Neural cell (in vitro differentiated cells): Measurements from ENCODE around the gene HCFC2. TPM values are rescaled to one million over a fixed set of nuclear protein-coding genes. Genes with fewer than 3 reads are reported as not detected.

Experiments used
- H2AFZ ChIP-seq: fragments of 200-600, 300-800 bp; sonication (generic), shearing (Covaris generic); 2 replicates; pipeline ENCODE4 v1.6.0; 2014; ENCODE audit warnings: low read depth, mild to moderate bottlenecking, antibody characterized with exemption, low read length, moderate library complexity
- H3F3A ChIP-seq: fragments of 200-600 bp; shearing (Covaris generic); 2 replicates; pipeline ENCODE4 v1.6.1; 2016; ENCODE audit warnings: mild to moderate bottlenecking, moderate library complexity, mixed read lengths, antibody characterized with exemption, low read length; ENCODE audit not compliant: insufficient read depth, poor library complexity, severe bottlenecking
- H3K27ac ChIP-seq: fragments of 200-600, 300-800 bp; sonication (generic), shearing (Covaris generic); 2 replicates; pipeline ENCODE4 v1.5.1; 2014; ENCODE audit warnings: mild to moderate bottlenecking, low read length, moderate library complexity
- H3K27me3 ChIP-seq: fragments of 300-800, 200-600 bp; sonication (generic), shearing (Covaris generic); 2 replicates; pipeline ENCODE4 v1.6.0; 2014; ENCODE audit warnings: mild to moderate bottlenecking, low read depth, low read length, moderate library complexity; ENCODE audit not compliant: insufficient read depth
- H3K36me3 ChIP-seq: fragments of 300-800, 200-600 bp; sonication (generic), shearing (Covaris generic); 2 replicates; pipeline ENCODE4 v1.5.1; 2014; ENCODE audit warnings: mild to moderate bottlenecking, antibody characterized with exemption, low read length, moderate library complexity; ENCODE audit not compliant: insufficient read depth
- H3K4me2 ChIP-seq: fragments of 300-800, 200-600 bp; sonication (generic), shearing (Covaris generic); 2 replicates; pipeline ENCODE4 v1.6.0; 2014; ENCODE audit warnings: mild to moderate bottlenecking, low read length
- H3K4me3 ChIP-seq: fragments of 300-800, 200-600 bp; sonication (generic), shearing (Covaris generic); 2 replicates; pipeline ENCODE4 v1.5.1; 2014; ENCODE audit warnings: mild to moderate bottlenecking, low read length, moderate library complexity
- H3K79me2 ChIP-seq: fragments of 200-600 bp; shearing (Covaris generic); replicated peaks from 2 replicates; pipeline ENCODE4 v1.6.0; 2014; ENCODE audit warnings: mild to moderate bottlenecking, low read length, moderate library complexity; ENCODE audit not compliant: insufficient read depth
- H3K9ac ChIP-seq: fragments of 300-800, 200-600 bp; sonication (generic), shearing (Covaris generic); 2 replicates; pipeline ENCODE4 v1.6.1; 2016; ENCODE audit warnings: mild to moderate bottlenecking, low read length, mixed read lengths
- H3K9me2 ChIP-seq: fragments of 200-600 bp; shearing (Covaris generic); 2 replicates; pipeline ENCODE4 v1.6.1; 2016; ENCODE audit warnings: mild to moderate bottlenecking, low read length, mixed read lengths; ENCODE audit not compliant: insufficient read depth
- H3K9me3 ChIP-seq: fragments of 200-600, 300-800 bp; sonication (generic), shearing (Covaris generic); 2 replicates; pipeline ENCODE4 v1.6.1; 2016; ENCODE audit warnings: mild to moderate bottlenecking, mixed run types, low read length, moderate library complexity, mixed read lengths
- H4K20me1 ChIP-seq: fragments of 200-600 bp; shearing (Covaris generic); 2 replicates; pipeline ENCODE4 v1.6.1; 2016; ENCODE audit warnings: mild to moderate bottlenecking, mixed run types; ENCODE audit not compliant: insufficient read depth
- EP300 ChIP-seq: fragments of 450-650 bp; conservative IDR thresholded peaks from 2 replicates; pipeline ENCODE4 v1.6.1; 2014; ENCODE audit warnings: antibody characterized with exemption, mild to moderate bottlenecking, moderate library complexity; ENCODE audit not compliant: poor library complexity, severe bottlenecking
- EZH2 ChIP-seq: fragments of 200-600, 300-800 bp; shearing (Covaris generic), sonication (generic); IDR thresholded peaks from 2 replicates; pipeline ENCODE4 v1.6.1; 2014; ENCODE audit warnings: antibody characterized with exemption, low read length, borderline replicate concordance, mild to moderate bottlenecking; ENCODE audit not compliant: insufficient read depth, poor library complexity, severe bottlenecking
- MXI1 ChIP-seq: fragments of 450-650 bp; conservative IDR thresholded peaks from 2 replicates; pipeline ENCODE4 v1.6.1; 2014; ENCODE audit warnings: antibody characterized with exemption, mild to moderate bottlenecking; ENCODE audit not compliant: poor library complexity, severe bottlenecking
- POLR2AphosphoS5 ChIP-seq: IDR thresholded peaks from 2 replicates; pipeline ENCODE4 v1.6.1; 2012
- RAD21 ChIP-seq: fragments of 450-650 bp; conservative IDR thresholded peaks from 2 replicates; pipeline ENCODE4 v1.6.1; 2014; ENCODE audit warnings: antibody characterized with exemption, mild to moderate bottlenecking, moderate library complexity
- SMC3 ChIP-seq: fragments of 450-650 bp; conservative IDR thresholded peaks from 2 replicates; pipeline ENCODE4 v1.6.1; 2014; ENCODE audit warnings: antibody characterized with exemption, mild to moderate bottlenecking, moderate library complexity; ENCODE audit not compliant: poor library complexity
- TAF1 ChIP-seq: IDR thresholded peaks from 2 replicates; pipeline ENCODE4 v1.6.1; 2012; ENCODE audit warnings: low read depth
- polyA plus RNA-seq: library from polyadenylated mRNA; depleted of rRNA; stranded (reverse); fragments of >200 nt; gene quantifications from 2 replicates; pipeline ENCODE4 v1.2.3, GENCODE V29; 2014
- TF ChIP-seq, protein P1 (sequence below): fragments of 450-650 bp; IDR thresholded peaks from 2 replicates; pipeline ENCODE4 v1.5.1; 2014; ENCODE audit warnings: antibody characterized with exemption, mild to moderate bottlenecking, moderate library complexity; ENCODE audit not compliant: poor library complexity, severe bottlenecking
- TF ChIP-seq, protein P2 (sequence below): IDR thresholded peaks from 2 replicates; pipeline ENCODE4 v1.6.1; 2012; ENCODE audit warnings: borderline replicate concordance

Gene HCFC2
- polyA plus RNA-seq, 1 donor from 2014 or later, result 62.4 TPM

DNA sequence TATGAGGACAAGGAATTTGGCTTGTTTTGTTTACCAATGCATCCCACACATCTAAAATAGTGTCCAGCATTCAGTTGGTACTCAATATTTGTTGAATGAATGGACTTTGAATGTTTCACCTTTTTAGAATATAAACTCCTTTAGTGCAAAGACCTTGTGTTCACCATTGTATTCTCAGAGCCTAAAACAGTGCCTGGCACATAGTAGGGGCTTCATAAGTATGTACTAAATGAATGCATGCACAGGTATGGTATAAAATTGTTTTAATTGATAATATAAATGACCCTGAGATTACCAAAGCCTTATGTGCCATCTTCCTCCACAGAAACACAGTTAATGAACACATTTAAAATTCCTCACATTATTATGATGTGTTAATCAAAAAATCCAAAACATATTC, 78.7 kb downstream of the HCFC2 start:
- no peaks in the 10 kb centered on the region for H3K9me2 ChIP-seq
- H3K9ac ChIP-seq, result no peak overlapping the region
- H4K20me1 ChIP-seq, result no peaks in the 10 kb centered on the region
- H3K9me3 ChIP-seq, result no peaks in the 10 kb centered on the region
- no peaks in the 10 kb centered on the region for H3F3A ChIP-seq
- no peak overlapping the region for H2AFZ ChIP-seq
- no peaks in the 10 kb centered on the region for H3K27me3 ChIP-seq
- H3K4me2 ChIP-seq, result no peak overlapping the region
- no peaks in the 10 kb centered on the region for H3K79me2 ChIP-seq
- no peak overlapping the region for H3K4me3 ChIP-seq
- no peak overlapping the region for H3K27ac ChIP-seq
- no peaks in the 10 kb centered on the region for H3K36me3 ChIP-seq
- TF ChIP-seq SMC3 (no peak), MXI1 (no peak), POLR2AphosphoS5 (no peak), EZH2 (no peak), RAD21 (no peak), EP300 (no peak), TAF1 (no peak)
- TF ChIP-seq, protein P1, sequence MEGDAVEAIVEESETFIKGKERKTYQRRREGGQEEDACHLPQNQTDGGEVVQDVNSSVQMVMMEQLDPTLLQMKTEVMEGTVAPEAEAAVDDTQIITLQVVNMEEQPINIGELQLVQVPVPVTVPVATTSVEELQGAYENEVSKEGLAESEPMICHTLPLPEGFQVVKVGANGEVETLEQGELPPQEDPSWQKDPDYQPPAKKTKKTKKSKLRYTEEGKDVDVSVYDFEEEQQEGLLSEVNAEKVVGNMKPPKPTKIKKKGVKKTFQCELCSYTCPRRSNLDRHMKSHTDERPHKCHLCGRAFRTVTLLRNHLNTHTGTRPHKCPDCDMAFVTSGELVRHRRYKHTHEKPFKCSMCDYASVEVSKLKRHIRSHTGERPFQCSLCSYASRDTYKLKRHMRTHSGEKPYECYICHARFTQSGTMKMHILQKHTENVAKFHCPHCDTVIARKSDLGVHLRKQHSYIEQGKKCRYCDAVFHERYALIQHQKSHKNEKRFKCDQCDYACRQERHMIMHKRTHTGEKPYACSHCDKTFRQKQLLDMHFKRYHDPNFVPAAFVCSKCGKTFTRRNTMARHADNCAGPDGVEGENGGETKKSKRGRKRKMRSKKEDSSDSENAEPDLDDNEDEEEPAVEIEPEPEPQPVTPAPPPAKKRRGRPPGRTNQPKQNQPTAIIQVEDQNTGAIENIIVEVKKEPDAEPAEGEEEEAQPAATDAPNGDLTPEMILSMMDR, result no peak
- TF ChIP-seq, protein P2, sequence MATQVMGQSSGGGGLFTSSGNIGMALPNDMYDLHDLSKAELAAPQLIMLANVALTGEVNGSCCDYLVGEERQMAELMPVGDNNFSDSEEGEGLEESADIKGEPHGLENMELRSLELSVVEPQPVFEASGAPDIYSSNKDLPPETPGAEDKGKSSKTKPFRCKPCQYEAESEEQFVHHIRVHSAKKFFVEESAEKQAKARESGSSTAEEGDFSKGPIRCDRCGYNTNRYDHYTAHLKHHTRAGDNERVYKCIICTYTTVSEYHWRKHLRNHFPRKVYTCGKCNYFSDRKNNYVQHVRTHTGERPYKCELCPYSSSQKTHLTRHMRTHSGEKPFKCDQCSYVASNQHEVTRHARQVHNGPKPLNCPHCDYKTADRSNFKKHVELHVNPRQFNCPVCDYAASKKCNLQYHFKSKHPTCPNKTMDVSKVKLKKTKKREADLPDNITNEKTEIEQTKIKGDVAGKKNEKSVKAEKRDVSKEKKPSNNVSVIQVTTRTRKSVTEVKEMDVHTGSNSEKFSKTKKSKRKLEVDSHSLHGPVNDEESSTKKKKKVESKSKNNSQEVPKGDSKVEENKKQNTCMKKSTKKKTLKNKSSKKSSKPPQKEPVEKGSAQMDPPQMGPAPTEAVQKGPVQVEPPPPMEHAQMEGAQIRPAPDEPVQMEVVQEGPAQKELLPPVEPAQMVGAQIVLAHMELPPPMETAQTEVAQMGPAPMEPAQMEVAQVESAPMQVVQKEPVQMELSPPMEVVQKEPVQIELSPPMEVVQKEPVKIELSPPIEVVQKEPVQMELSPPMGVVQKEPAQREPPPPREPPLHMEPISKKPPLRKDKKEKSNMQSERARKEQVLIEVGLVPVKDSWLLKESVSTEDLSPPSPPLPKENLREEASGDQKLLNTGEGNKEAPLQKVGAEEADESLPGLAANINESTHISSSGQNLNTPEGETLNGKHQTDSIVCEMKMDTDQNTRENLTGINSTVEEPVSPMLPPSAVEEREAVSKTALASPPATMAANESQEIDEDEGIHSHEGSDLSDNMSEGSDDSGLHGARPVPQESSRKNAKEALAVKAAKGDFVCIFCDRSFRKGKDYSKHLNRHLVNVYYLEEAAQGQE, result no peak

DNA sequence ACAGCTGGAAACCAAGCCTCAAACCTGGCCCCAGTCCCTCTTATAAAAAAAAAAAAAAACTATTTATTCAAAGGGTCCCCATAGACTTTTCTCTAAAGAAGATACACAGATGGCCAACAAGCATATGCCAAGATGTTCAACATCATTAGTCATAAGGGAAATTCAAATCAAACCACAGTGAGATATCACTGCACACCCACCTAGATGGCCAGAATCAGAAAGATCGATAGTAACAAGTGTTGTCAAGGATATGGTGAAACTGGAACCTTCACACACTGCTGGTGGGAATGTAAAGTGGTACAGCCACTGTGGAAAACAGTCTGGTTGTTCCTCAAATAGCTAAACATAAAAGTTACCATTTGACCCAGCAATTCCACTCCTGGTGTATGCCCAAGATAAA, 79.6 kb downstream of the HCFC2 start:
- Histone ChIP-seq H4K20me1 (no peaks in the 10 kb centered on the region), H3K4me2 (no peak overlapping the region), H3K4me3 (no peak overlapping the region), H3F3A (no peaks in the 10 kb centered on the region), H3K79me2 (no peaks in the 10 kb centered on the region), H3K27ac (no peak overlapping the region), H3K9me2 (no peaks in the 10 kb centered on the region), H3K36me3 (no peaks in the 10 kb centered on the region), H3K9me3 (no peaks in the 10 kb centered on the region), H3K27me3 (no peaks in the 10 kb centered on the region), H3K9ac (no peak overlapping the region), H2AFZ (no peak overlapping the region)
- TF ChIP-seq EZH2, result no peak
- TF ChIP-seq POLR2AphosphoS5, result no peak
- TF ChIP-seq, protein P2, result no peak
- TF ChIP-seq, protein P1, result no peak
- no peak for TF ChIP-seq TAF1
- no peak for TF ChIP-seq SMC3
- TF ChIP-seq EP300, result no peak
- no peak for TF ChIP-seq RAD21
- no peak for TF ChIP-seq MXI1
